Ramos (cell line): Measurements from ENCODE around the gene VAMP2.

Experiments
- in situ Hi-C: fragments of 300-500 bp; cut with MboI; formaldehyde crosslinking; loops from one replicate; pipeline ENCODE4 v1.14.3; 2022; ENCODE audit warnings: low sequenced_read_pairs; ENCODE audit not compliant: unreplicated experiment

Gene VAMP2

GRCh38 chr17:8126491-8127066 lies 36.2 kb downstream of the VAMP2 start:
- in situ Hi-C loops = loop anchor here (5.0 kb wide), 1 partner anchor 61 kb away; no protein-coding TSS in a partner anchor

DNA sequence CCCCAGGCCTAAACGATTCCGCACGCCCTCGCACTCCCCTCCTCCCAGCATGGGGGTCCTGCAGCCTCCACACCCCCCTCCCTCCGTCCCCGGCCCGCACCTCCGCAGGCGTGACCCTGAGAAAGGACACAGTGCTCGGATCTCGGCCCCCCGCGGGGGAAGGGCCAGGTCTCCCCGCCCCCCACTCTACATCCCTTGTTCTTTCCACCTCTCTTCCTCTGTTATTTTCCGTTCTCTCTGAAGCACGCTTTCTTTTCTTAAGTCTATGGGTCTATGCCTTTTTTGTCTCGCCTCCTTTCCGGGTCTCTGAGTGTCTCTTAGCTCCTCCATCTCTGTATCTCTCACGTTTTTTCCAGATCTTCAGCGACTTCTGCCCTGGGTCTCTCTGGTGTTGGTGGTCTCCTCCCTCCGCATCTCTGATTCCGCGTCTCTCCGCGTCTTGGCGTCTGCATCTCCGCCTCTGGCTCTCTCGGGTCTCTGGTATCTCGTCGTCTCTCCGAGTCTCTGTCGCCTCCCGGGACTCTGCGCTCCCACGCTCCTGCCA lies 36.7 kb downstream of the VAMP2 start:
- in situ Hi-C loops = loop anchor here (5.0 kb wide), 1 partner anchor 61 kb away; no protein-coding TSS in a partner anchor

DNA sequence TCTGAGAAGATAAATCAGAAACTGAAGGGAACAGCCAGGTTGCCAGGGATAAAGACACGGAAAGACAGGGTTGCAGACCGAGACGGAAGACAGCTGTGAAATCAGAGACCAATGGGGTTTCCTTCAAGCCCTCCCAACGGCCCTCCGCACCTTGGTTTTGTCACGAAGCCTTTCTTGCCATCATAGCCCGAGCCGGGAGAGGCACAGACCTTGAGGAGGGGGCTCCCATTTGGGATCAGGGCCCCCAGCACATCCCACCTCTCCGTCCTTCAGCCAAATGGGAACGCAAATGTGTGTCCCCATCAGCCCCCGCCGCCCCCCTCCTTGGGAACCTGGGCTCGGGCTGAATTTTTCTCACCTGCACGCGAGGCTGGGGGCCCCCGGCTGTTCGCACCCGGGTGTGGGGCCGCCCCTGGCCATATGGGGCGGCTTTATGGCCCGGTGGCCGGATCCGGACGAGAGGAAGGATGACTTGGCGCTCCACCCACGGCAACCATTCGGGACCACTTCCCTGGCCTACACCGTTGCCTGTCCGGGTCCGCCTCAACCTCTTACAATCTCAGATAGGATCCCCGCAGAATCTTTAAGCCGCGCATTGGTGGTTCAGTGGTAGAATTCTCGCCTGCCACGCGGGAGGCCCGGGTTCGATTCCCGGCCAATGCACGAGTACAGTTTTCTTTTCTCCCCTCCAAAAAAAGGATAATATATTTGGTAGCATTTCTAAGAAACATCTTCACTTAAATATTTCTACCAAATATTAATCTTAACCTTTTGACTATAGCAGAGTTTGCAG lies 37.4 kb downstream of the VAMP2 start:
- in situ Hi-C loops = loop anchor here (5.0 kb wide), 1 partner anchor 62 kb away; no protein-coding TSS in a partner anchor

DNA sequence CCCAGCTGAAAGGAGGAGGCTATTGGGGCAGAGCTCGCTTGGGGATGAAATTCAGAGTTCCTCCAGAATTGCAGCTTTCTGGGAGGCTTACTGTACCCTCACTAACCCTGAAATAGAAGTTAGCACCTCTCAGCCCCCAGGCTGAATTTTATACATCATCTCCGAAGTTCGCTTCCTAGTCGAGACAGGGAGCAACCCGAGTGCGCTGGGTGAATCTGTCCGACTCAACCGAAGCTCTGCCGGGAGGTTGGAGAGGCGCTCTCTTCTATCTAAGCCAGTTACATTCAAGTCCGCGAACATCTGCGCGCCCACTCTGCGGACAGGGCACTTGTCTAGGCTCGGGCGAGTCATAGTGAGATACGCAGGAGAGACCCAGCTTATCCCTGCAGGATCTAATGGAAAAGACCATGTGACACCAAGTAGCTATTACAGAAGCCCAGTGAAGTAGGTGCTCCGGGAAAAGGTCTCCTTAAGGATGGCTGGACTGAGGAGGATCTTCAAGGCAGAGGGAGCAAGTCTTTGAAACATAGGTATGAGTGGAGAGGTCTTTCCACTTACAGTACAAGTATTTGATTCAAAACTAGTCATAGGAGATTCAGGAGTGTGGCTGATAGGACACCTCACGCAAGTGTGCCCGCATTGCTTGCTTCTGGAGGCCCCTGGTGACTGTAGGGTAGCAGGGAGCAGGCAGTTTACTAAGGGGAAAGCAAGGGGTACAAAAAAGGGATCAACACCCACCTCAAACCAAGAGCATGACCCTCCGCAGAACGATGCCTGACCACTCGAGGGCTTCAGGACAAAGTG lies 38.2 kb downstream of the VAMP2 start:
- in situ Hi-C loops = loop anchor here (5.0 kb wide), 1 partner anchor 63 kb away; no protein-coding TSS in a partner anchor

- in situ Hi-C loops = no loop called here
Observed at GRCh38 chr17:8123695-8124349, 38.9 kb downstream of the VAMP2 start, which contains the start of gene HES7. HES7 (minus strand) TSS chr17:8124106; CDS start chr17:8124084, 22 bp downstream.

DNA sequence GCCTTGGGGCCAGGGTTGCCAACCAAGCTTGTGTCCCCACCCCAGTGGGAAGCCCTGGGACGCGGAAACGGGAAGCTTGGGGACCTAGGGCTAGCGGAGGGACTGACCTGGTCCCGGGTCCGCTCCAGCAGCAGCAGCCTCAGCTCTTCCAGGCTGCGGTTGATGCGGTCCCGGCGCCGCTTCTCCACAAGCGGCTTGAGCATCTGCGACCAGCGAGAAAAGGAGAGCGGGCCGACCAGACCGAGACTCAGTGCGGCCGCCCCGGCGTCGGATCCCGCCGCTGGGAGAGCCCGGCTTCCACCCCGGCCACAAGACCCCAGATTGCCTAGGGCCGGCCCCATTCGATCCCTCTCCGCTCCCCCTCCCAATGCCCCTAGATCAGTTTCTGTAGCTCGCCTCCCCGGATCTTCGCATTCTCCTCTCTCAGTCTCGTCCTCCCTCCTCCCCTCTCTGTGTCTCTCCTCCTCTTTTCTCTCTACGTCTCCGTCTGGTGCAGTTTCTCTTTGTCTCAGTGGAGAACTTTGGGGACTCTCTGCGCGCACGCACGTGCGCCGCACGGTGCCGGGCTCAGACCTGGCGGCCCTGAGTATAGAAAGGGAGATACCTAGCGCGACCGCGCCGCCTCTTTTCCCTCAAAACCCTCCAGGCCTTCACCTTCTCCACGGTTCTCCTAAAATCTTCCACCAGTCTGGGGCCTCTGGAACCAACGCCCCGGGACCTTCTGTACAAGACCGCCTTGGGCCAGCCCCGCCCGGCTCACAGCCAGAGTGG lies 39.6 kb downstream of the VAMP2 start:
- in situ Hi-C loops = no loop called here

GRCh38 chr17:8122422-8122923 lies 40.3 kb downstream of the VAMP2 start:
- in situ Hi-C loops = no loop called here

DNA sequence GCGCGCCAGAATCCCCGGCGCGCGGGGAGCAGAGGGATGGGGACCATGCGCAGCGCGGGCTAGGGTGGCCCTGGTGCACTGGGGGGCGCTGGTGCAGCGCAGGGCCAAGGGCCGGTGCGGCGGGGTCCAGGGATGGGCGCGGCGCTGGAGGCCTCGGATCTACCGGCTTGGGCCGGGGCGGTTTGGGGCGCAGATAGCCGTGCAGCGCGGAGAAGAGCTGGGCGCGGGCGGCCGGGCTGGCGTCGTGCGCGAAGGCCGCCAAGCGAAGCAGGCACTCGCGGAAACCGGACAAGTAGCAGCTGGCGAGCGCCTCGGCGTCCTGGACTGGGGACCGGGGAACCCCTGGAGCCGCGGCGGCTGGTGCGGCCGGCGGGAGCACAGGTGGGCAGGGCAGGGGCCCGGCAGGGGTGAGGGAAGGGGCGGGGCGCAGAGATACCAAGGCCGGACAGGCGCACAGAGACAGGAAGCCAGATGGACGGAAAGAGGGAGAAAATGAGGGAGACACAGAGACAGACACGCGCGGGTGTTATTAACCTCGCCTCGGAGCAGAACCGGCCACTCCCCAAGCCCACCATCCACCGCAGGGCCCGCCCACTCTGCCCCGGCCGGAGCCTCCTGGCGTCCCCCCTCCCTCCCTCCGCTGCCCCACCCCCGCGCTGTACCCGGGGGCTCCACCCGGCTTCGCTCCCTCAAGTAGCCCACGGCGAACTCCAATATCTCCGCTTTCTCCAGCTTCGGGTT lies 40.9 kb downstream of the VAMP2 start:
- in situ Hi-C loops = no loop called here

- in situ Hi-C loops = no loop called here
Observed at GRCh38 chr17:8121407-8121680, 41.4 kb downstream of the VAMP2 start.

GRCh38 chr17:8120520-8121406 lies 42.0 kb downstream of the VAMP2 start:
- in situ Hi-C loops = no loop called here

GRCh38 chr17:8119581-8120519 lies 42.9 kb downstream of the VAMP2 start:
- in situ Hi-C loops = loop anchor here (10.0 kb wide), 1 partner anchor 185 kb away; no protein-coding TSS in a partner anchor

DNA sequence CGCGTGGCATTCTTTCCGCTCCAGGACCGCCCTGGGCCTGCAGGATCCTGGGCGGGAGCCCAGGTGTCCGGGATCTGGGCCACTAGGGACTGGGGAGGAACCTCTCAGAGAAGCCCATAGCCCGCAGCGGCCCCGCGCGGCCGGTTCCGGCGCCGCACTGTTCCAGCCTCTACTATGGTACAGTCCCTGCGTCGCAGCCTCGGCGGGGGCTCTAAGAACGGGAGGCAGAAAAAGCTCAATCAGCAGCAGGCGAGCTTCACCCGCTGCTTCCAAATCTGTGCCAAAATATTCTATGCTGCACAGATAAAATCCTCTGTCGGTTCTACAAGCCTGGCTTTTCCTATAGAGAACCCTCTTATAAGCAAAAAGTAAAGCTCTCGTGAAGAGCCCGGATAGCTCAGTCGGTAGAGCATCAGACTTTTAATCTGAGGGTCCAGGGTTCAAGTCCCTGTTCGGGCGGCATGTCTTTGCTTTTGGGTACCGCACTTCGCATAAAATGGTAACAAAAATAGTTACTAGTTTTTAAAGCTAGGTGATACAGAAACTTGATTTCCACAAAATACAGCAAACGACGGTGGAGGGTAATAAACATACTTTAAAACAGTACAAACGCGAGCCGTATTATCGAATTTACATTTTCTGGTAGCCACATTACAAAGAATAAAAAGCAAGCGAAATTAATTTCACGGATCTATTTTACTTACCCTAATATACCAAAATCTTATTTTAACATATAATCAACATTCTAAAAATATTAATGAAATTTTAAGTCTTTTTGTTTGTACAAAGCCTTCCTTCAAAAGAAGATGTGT lies 43.8 kb downstream of the VAMP2 start:
- in situ Hi-C loops = loop anchor here (10.0 kb wide), 1 partner anchor 186 kb away; no protein-coding TSS in a partner anchor

DNA sequence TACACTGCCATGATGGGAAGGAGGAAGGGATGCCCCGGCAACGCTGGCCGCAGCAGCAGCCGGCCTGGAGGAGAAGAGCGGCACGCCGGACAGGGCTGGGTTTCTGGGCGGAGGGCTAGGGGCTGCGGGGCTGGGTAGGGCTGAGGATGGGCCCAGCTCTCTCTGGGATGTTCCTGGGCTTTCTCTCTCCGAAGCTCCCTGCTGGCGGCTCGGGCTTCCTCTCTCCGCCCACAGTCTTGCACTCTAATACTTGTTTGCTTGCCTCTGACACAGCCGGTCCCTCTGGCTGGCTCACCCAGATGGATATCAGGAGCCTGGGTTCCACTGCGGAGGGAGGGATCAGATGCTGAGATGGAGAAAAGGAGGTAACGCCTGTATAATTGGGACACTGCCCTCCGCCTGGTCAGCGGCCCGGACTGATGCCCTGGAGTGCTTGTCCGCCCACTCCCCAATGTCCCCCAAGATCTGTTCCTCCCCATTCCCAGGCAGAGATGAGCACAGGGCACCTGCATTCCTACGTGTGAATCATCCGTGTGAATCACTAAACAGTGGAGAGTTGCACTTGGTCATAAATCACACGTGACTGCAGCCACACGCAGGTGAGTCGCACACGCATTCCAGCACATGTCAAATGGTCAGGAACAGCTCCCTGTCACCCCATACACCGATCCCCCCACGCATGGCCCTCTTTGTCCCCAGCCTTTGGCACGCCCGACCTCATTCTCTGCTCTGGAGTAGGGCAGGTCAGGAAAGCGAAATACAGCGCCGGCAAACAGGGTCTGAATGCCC lies 44.6 kb downstream of the VAMP2 start, which contains the start of gene ALOXE3:
ALOXE3 (minus strand) TSS at position 535 of the 789 bp plus-strand sequence; CDS start at position 11, 524 bp downstream.
- in situ Hi-C loops = loop anchor here (10.0 kb wide), 1 partner anchor 187 kb away; no protein-coding TSS in a partner anchor

DNA sequence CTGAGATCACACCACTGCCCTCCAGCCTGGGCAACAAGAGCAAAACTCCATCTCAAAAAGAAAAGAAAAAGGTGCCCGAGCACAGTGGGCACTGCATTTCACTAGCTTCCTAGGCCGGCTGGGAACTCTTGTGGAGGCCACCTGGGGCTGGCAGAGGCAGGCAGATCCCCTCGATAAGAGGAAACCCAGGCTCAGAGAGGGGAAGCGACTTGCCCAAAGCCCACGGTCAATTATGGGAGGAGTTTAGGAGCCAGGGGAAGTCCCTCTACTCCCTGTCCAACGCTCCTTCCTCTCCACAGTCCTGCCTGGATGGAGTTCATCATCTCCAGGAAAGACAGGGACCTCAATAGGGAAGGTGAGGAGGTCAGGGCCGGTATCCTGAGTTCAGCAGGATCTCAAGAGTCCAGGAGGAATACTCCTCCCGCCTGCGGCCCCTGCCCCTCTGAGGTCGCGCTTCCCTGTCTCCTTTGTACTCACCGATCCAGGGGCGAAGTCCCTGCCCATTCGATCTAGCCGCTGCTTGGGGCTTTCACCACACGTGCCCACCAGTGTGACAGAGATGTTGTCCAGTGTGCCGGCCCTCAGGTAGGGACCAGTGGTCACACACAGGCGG lies 45.3 kb downstream of the VAMP2 start:
- in situ Hi-C loops = loop anchor here (10.0 kb wide), 1 partner anchor 187 kb away; no protein-coding TSS in a partner anchor
